Measurements from ENCODE around the gene GAREM2.

Gene GAREM2

DNA sequence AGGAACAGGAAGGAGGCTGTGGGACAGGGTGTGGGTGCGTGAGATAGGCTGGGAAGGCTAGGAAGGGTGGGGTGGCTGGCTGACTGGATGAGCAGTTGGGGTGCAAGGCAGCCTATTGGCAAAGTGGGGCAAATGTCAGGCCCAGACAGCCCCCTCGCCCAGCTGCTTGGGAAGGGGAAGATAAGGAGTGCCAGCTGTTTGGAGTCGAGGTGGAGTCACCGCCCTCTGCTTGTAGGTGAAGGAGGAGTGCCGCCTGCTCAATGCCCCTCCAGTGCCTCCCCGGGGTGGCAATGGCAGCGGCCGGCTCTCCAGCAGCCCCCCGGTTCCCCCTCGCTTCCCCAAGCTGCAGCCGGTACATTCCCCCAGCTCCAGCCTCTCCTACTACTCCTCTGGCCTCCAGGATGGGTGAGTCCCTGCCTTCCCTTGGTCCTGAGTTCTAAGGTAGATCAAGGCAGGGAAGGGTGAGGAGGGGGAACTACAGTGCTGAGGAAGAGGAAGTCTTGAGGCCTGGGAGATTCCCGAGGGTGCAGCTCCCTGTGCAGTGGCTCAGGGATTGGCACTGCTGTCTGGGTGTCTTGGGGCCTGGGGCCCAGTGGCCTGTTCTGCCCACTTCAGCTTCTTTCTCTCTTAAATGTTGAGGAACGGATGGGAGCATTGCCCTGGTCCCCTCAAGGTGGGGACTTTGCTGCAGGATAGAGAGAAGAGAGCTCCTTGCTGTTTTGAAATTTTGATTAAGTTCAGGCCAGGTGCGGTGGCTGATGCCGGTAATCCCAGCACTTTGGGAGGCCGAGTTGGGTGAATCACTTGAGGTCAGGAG, 13.3 kb downstream of the GAREM2 start:
- DNase-seq (ENCODE audit: insufficient read length, low spot score) (no peak), FAIRE-seq (no peak)

DNA sequence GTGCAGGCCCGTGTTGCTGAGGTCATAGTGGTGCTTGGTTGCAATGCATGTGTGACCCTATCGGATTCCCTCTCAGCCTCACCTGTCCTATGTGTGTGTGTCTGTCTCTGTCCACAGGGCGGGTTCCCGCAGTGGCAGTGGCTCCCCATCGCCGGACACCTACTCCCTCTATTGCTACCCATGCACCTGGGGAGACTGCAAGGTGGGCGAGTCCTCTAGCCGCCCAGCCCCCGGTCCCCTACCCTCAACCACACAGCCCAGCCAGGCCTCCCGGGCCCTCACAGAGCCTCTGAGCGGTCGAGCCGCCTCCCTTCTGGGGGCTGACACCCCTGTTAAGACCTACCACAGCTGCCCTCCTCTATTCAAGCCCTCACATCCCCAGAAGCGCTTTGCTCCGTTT, 14.2 kb downstream of the GAREM2 start:
- DNase-seq (ENCODE audit: insufficient read length, low spot score) (no peak), FAIRE-seq (no peak)

DNA sequence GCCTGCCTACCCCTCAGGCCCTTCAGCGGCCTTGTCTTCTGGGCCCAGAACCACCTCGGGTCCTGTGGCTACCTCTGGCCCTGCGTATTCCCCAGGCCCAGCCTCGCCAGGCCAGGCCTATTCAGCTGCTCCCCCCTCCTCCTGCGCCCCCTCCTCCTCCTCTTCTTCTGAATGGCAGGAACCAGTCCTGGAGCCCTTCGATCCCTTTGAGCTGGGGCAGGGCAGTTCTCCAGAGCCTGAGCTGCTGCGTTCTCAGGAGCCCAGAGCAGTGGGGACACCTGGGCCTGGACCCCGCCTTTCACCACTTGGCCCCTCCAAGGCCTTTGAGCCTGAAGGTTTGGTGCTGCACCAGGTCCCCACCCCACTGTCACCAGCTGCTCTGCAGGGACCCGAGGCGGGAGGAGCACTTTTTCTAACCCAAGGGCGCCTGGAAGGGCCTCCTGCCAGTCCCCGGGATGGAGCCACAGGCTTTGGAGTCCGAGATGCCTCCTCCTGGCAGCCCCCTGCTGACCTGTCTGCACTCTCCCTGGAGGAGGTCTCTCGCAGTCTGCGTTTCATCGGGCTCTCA, 14.7 kb downstream of the GAREM2 start:
- DNase-seq (ENCODE audit: insufficient read length, low spot score) = no peak
- no peak for FAIRE-seq

DNA sequence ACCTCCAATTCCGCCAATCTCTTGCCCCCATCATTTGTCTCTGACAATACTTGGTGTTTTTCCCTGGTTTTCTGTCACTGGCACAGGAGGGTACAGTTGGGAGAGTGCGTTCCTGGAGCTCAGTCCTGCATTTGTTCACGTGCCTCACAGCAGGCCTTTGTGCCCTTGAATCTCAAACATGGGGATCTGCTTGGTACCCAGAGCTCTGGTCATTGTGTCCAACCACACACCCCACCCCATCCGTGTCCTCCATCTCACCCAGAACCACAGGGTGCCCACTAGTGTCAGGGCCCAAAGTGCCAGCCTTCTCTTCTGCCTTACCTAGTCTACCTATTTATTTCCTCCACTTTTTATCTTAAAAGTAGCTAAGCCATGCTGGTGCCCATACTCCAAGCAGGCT, 16.2 kb downstream of the GAREM2 start:
- FAIRE-seq (no peak), DNase-seq (ENCODE audit: insufficient read length, low spot score) (no peak)

DNA sequence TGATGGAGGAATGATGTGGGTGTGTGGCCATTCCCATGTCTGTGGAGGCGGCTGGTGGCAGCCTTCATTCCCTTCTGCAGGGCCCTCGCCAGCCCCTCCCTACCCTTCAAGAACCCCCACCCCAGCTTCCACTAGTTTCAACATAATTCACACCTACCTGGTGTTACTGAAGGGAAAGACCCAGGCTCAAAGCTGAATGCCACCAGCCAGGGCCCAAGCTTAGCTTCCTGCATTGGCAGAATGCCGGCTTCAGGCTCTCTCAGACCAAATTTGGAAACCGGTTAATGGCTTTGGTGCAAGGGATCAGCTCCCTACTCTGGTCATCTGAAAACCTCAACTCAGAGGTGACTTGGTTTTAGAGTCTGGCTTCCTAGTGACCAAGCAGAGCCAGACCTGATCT, 16.9 kb downstream of the GAREM2 start:
- FAIRE-seq = no peak
- no peak for DNase-seq (ENCODE audit: insufficient read length, low spot score)

DNA sequence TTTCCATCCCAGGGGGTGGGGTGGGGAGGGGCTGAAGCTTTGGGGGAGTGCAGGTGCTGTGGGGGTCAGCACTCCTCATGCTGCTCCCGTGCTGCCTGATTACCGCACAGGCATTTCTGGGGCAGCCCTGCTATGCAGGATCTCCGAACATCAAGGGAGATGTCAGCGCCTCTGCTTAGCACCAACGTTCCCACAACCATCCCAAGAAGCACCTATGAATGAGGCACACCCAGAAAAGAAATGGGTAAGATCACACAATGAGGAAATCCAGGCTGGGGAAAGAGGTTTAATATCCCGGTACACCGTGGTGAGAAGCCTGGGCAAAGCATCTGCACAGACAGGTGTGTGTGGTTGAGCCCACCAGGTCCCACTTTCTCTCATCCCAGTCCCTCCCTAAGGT, 17.5 kb downstream of the GAREM2 start:
- FAIRE-seq (no peak), DNase-seq (ENCODE audit: insufficient read length, low spot score) (no peak)

DNA sequence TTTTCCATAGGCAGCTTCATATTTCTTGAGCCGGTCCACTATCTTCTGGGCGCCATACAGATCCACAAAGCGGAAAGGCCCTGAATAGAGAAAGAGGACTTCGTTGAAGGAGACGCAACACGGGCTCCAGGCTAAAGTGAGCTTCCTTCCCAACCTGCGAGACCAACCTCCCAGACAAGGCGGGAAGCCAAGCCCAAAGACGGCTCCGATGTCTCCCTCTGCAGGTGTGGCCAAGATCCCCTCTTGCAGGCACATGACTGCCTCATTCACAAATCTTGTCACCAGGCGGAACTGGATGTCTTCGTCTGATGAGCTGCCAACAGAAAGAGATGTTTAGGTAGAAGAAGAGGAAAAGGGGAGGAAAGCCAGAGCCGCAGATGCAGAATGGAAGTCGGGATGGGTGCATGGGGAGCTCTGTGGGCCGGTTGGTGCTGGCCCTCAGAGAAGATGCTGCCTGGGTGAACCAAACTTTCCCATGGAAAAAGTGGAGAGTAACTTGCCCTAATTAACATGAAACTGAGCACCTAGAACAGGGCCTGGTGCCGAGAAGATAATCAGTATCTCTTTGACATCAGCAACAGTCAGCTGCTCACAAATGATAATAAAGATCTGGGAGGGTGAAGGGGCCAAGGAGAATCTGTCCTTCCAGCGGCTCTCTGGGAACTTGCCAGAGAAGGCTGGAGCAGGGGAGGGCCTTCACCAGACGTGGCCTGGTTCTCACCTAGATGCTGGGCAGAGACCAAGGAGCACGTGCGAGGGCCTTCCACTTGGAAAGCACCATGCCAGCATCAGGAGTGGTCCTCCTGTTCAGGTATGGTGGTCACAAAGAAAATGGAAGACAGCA, 18.6 kb downstream of the GAREM2 start:
- DNase-seq (ENCODE audit: insufficient read length, low spot score) = no peak
- FAIRE-seq = no peak

DNA sequence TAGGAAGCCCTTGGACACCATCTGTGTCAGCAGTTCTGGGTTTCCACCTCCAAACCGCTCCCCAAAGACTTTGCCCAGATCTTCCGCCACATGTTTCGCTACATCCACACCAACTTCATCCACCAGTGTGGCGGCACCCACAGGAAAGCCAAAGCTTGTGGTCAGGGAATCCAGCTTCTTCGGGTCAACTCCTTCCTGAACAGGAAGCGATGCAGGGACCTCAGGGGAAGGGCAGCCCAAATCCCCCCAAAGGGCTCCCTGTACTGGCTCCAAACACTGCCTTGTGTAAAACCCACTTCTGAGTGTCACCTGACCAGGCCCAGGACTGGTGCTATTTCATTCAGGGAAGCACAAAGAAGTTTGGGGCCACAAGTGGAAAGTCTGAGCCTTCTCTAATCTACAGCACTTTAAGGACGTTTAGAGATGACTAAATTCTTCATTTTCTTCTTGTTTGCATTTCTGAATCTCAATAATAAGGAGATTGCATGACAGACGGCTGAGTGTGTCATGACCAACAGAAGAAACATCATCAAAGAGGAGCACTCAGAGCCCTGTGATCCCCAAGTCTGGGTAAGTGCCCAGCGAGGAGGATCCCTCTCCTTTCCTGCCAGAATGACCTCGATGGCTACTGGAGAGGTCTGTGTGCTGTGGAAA, 20.8 kb downstream of the GAREM2 start:
- FAIRE-seq (no peak), DNase-seq (ENCODE audit: insufficient read length, low spot score) (no peak)

DNA sequence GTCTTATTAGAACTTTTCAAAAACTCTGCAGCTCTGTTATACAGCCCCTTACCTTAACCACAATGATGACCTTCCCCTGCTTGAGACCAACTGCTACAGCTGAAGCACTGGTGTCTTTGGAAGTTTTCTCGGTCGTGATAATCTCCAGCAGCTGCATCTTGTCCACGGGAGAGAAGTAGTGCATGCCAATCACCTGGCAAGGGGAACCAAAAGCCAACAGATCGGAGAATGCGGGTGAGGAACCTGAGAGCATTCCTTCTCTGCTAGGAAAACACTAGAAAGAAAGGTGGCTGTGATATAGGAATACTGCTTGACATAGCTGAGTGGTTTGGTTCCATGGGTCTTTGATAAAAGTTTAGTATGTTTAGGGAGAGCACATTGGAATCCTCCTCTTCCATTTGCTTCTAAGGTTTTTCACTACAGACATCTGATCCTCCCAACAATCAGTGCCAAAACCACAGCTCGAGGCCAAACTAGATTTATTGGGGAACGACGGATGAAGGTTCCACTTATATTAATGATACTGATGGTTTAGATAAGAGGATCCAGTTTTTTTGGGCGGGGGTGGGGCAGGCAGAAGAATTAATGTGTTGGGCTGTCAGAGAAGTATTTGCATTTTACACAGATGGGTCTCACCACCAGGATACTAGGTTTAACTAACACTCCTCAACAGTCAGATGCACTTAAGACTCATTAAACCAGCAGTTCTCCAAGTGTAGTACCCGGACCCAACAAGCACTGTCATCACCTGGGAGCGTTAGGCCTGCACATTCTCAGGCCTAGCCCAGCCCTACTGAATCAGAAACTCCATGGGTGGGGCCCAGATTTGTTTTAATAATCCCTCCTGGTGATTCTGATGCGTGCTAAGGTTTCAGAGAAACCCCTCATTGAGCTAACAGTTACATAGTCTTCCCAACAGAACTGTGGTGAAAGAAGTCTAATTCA, 22.4 kb downstream of the GAREM2 start:
- no peak for DNase-seq (ENCODE audit: insufficient read length, low spot score)
- no peak for FAIRE-seq

DNA sequence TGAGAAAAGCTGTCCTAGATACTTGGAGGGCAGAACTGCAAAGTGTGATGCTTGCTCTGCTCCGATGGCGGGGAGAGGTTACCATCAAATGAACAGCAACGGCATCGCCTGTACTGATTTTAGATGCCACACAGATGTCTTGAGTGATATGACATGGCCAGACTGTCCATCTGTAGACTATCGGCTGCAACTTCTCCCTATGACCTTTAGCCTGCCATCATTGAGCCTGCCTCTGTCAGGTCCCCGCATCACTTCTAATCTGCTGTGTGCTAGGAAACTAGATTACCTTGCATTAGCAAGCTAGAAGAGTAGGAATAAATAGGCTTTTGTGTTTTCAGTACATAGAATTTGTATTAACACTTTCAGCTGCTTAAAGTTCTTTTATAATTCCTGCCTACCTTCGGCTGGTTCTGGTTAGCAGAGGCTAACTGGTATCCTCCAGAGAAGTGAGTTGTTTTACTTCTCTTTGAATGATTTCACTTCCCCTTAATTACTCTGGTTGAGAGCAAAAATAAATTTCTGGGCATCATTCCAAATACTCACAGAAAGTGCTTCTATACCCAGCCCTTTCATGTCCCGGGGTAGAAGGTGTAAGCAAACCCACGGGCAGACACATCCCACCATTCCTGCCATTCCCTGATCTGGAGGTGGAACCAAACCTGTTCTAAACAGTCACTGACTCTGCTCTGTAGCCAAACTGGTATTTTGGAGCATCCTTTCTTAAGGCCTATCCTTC, 24.0 kb downstream of the GAREM2 start:
- FAIRE-seq (no peak), DNase-seq (ENCODE audit: insufficient read length, low spot score) (no peak)

DNA sequence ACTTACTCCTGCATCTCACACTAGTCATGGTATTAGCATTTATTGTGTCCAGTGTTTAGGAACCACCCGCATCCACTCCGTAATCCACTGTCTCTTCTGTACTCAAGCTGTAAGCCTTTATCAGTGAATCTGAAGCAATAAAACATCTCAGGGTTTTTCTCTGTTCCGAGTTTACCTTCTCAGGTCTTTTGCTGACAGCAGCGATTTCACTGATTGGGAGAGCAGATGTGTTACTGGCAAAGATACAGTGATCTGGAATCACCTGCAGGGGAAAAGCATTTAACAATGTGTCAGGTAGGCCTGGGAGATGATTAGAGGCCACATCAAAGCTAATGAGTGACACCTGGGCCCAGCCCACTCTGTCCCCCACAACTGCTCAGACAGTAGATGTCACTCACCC, 24.6 kb downstream of the GAREM2 start:
- FAIRE-seq = no peak
- DNase-seq (ENCODE audit: insufficient read length, low spot score) = no peak

DNA sequence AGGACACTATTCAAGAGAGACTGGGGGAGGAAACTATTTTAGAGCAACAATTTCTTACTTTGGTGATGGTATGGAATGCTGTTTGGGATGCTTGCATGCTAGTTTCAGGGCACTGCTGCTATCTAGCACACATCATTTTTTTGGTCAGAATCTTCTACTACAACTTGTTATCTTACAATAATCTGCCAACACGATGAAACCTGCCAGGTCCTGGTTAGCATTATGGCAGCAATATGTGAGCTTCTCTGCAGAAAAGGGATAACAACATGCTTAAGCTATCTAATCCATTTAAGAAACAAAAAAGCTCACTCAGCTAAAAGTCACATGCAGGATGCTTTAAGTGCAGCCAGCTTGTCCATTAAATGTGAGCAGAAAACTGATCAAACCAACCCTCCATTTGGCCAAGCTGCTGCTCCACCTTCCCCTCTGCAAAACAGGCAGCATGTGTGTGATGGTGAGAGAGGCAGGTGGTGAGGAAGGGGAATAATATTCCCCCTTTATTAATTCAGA, 30.1 kb downstream of the GAREM2 start:
- DNase-seq (ENCODE audit: insufficient read length, low spot score) (no peak), FAIRE-seq (no peak)

DNA sequence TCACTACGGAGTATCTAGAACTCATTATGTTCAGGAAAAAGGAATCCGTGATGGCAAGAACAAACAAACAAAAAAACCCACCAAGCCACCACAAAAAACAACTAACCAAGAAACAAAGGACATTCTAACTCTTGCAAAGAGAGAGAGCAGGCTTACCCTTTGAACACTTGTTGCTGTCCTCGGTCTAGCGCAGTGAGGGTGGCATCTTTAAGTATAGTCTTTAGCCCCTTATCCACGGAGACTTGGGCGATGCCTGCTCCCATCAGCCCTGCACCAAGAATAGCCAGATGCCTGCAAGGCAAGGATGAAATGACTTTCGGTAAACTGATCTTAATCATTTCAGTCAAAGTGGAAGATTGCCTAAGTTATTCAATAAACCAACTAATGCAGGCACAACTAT, 31.0 kb downstream of the GAREM2 start:
- DNase-seq (ENCODE audit: insufficient read length, low spot score) = no peak
- no peak for FAIRE-seq

DNA sequence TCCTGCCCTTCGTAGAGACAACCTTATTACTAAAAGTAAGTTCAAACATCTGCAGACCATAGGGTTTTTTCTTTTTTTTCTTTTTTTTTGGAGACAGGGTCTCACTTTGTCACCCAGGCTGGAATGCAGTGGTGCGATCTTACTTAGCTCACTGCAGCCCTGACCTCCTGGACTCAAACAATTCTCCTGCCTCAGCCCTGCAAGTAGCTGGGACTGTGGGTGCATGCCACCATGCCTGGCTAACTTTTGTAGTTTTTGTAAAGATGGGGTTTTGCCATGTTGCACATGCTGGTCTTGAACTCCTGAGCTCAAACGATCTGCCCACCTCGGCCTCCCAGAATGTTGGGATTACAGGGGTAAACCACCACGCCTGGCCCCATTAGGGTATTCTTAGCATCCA, 39.1 kb downstream of the GAREM2 start:
- FAIRE-seq = no peak
- DNase-seq (ENCODE audit: insufficient read length, low spot score) = no peak

DNA sequence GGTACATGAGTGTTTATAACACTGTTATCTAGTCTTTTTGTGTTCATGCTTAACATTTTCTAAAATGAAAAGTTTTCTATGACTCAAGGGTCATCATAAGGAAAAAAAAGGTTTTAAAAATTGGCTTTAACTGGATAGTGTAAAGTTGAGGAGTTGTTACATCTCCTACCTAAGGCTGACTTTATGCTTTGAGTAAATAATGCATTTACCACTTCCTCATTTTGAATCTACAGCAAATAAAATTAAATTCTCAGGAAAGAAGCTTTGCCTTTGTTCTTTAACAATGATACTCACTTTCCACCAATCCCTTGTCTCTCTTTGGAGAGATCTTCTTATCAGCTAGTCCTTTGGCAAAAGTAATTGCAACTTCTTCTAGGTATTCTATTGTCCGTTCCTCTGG, 41.9 kb downstream of the GAREM2 start:
- FAIRE-seq = no peak

DNA sequence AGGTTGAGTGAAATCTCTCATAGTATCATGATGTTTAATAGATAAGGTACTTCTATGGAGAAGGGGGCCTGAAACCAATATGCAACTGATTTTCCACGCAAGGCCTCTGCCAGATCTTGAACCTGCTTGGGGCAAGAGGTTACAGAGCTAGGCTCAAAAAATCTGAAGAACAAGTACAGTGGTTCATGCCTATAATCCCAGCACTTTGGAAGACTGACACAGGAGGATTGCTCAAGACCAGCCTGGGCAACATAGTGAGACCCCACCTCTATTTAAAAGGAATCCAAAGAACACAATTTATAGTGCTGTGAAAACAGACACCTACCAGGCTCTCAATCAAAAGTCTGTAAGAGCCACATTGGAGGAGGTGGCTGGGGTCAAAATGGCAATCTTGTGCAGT, 42.9 kb downstream of the GAREM2 start:
- no peak for FAIRE-seq
- no peak for DNase-seq (ENCODE audit: insufficient read length, low spot score)

More for the DNA sequence above, 41.9 kb downstream of the GAREM2 start:
- DNase-seq (ENCODE audit: insufficient read length, low spot score) = no peak

DNA sequence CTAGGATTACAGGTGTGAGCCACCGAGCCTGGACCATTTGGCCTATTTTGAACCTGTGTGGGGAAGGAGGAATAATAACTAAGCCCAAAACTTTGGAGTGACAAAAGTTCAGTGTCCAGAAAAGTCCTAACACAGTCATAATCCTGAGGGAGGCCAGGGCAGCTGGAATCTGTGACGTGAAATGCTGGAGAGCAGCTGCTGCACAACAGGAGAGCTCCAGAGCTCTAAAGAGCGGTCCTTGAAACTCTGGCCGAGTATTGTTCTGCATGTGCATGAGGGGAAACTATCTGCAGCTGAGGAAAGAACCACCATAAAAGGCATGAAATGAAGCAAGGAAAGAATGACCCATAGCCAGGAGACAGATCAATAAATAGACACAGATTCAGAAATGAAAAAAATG, 43.7 kb downstream of the GAREM2 start:
- DNase-seq (ENCODE audit: insufficient read length, low spot score) (no peak), FAIRE-seq (no peak)

DNA sequence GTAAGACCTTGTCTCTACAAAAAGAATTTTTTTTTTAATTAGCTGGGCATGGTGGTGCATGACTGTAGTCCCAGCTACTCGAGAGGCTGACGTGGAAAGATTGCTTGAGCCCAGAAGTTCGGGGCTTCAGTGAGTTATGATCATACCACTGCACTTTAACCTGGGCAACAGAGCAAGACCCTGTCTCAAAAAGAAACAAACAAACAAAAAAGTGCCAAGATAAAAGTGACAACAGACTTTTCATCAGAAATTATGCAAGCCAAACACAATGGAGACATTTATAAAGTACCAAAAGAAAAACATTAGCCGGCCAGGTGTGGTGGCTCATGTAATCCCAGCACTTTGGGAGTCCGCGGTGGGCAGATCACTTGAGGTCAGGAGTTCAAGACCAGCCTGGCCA, 44.8 kb downstream of the GAREM2 start:
- no peak for FAIRE-seq
- DNase-seq (ENCODE audit: insufficient read length, low spot score) = no peak

DNA sequence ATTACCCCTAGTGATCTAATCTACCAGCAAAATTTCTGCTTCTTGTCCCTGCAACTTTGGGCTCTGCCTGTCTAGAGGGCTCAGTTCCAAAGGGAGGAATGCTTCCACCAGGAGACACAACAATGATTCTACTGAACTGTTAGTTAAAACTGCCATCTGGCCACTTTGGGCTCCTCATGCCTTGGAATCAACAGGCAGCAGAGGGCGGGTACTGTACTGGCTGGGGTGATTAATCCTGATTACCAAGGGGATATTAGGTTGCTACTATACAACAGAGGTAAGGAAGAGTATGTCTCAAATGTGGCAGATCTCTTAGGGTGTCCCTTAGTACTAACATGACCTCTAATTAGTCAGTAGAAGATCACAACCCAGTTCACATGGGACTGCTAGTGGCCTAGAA, 50.1 kb downstream of the GAREM2 start:
- DNase-seq (ENCODE audit: insufficient read length, low spot score) (no peak), FAIRE-seq (no peak)

All from HTR-8/SVneo (cell line).